Ovary (tissue), 3 donors: Measurements from ENCODE around the gene HLA-G.
"Not testable (repeated sequence)": the region's sequence is repeated elsewhere in the genome, so short reads cannot be mapped to it uniquely, and the experiment has no call there.

Experiments
- CTCF ChIP-seq, 3 donors: fragments of 450-650 bp in 2 of 3; fragments of 200-600 bp in 1 of 3; IDR thresholded peaks; one replicate each; pipeline versions ENCODE4 v1.5.1 to v1.8.0; 2016 to 2022; ENCODE audit warnings: antibody characterized with exemption in 3 of 3, mild to moderate bottlenecking in 1 of 3
- EP300 ChIP-seq: sonication (generic); formaldehyde crosslinking; IDR thresholded peaks from one replicate; pipeline ENCODE4 v1.6.1; 2017; ENCODE audit warnings: antibody characterized with exemption
- POLR2A ChIP-seq: fragments of 450-650 bp; IDR thresholded peaks from one replicate; pipeline ENCODE4 v1.6.1; 2017; ENCODE audit warnings: antibody characterized with exemption, mild to moderate bottlenecking, moderate library complexity
- donor health status: DM: no; HTN: no; CAD: no.

- TF ChIP-seq CTCF (IDR thresholded peaks at IDR 0.05); POLR2A; EP300: not testable (repeated sequence)
Measured at GRCh38 chr6:29875734-29876133, 48.1 kb downstream of the HLA-G start.
